Smooth muscle cell (in vitro differentiated cells): ENCODE data around the gene CES3. TPM values are rescaled to one million over a fixed set of nuclear protein-coding genes. Genes with fewer than 3 reads are reported as not detected.

Experiments
- DNase-seq: peaks from one replicate; lab custom pipeline; 2025; ENCODE audit not compliant: unreplicated experiment; lab: John Stamatoyannopoulos, UW
- H2AFZ ChIP-seq: fragments of 200-600 bp; sonication (generic); 2 replicates; pipeline ENCODE4 v1.6.0; 2016; ENCODE audit warnings: antibody characterized with exemption, low read depth, mild to moderate bottlenecking
- H3F3A ChIP-seq: fragments of 200-600 bp; sonication (generic); 2 replicates; pipeline ENCODE4 v1.6.0; 2017; ENCODE audit warnings: antibody characterized with exemption, low read depth
- H3K27ac ChIP-seq: fragments of 200-600 bp; sonication (generic); 2 replicates; pipeline ENCODE4 v1.5.1; 2016; ENCODE audit warnings: low read depth, mild to moderate bottlenecking
- H3K27me3 ChIP-seq: fragments of 200-600 bp; sonication (generic); 2 replicates; pipeline ENCODE4 v1.6.1; 2016; ENCODE audit warnings: low read depth, mild to moderate bottlenecking
- H3K36me3 ChIP-seq: fragments of 200-600 bp; sonication (generic); 2 replicates; pipeline ENCODE4 v1.5.1; 2016; ENCODE audit warnings: low read depth
- H3K4me1 ChIP-seq: fragments of 200-600 bp; sonication (generic); 2 replicates; pipeline ENCODE4 v1.5.1; 2016; ENCODE audit warnings: low read depth
- H3K4me2 ChIP-seq: fragments of 200-600 bp; sonication (generic); 2 replicates; pipeline ENCODE4 v1.6.0; 2016; ENCODE audit warnings: mild to moderate bottlenecking
- H3K4me3 ChIP-seq: fragments of 200-600 bp; sonication (generic); 2 replicates; pipeline ENCODE4 v1.5.1; 2016; ENCODE audit warnings: mild to moderate bottlenecking
- H3K79me2 ChIP-seq: fragments of 200-600 bp; sonication (generic); 2 replicates; pipeline ENCODE4 v1.6.0; 2016; ENCODE audit warnings: low read depth, mild to moderate bottlenecking
- H3K9ac ChIP-seq: fragments of 200-600 bp; sonication (generic); 2 replicates; pipeline ENCODE4 v1.6.0; 2016; ENCODE audit warnings: low read depth
- H3K9me3 ChIP-seq: fragments of 200-600 bp; sonication (generic); replicated peaks from 2 replicates; pipeline ENCODE4 v1.5.1; 2016; ENCODE audit warnings: low read depth
- H4K20me1 ChIP-seq: fragments of 200-600 bp; sonication (generic); 2 replicates; pipeline ENCODE4 v1.6.0; 2016; ENCODE audit warnings: low read depth
- CTCF ChIP-seq: fragments of 200-600 bp; sonication (generic); IDR thresholded peaks from 2 replicates; pipeline ENCODE4 v1.5.1; 2017; ENCODE audit warnings: borderline replicate concordance, mild to moderate bottlenecking, antibody characterized with exemption; ENCODE audit not compliant: insufficient read depth, poor library complexity, severe bottlenecking
- WGBS: methylation state at CpG from one replicate; pipeline ENCODE4 v1.1.7; 2016; ENCODE audit warnings: low lambda C conversion rate; 5-methylcytosine and 5-hydroxymethylcytosine counted together
- polyA plus RNA-seq: library from polyadenylated mRNA; unstranded; fragments of >200 nt; fragmentation: Nextera tagmentation; extraction: Ambion mirVana; gene quantifications from 2 replicates; pipeline ENCODE4 v1.2.1, GENCODE V29; 2016
- total RNA-seq: library from RNA; depleted of rRNA; stranded (reverse); fragments of >200 nt; gene quantifications from 2 replicates; pipeline ENCODE4 v1.2.3, GENCODE V29; 2014

The CES3 gene
- total and polyA plus RNA-seq, 2 experiments from 2014 or later, result 0.22 TPM; not detected in 1

GRCh38 chr16:66919569-66920298 is 41.3 kb upstream of the CES3 start:
- no peak for TF ChIP-seq CTCF
- Histone ChIP-seq H3K9me3 (no peaks in the 10 kb centered on the region), H3K4me2 (no peak overlapping the region), H4K20me1 (no peaks in the 10 kb centered on the region), H3K9ac (no peak overlapping the region), H3K27ac (no peak overlapping the region), H3K79me2 (no peaks in the 10 kb centered on the region), H3F3A (no peaks in the 10 kb centered on the region), H3K27me3 (peaks cover 18% of the 10 kb centered on the region), H2AFZ (no peak overlapping the region), H3K4me1 (no peaks in the 10 kb centered on the region), H3K36me3 (no peaks in the 10 kb centered on the region), H3K4me3 (no peak overlapping the region)
- no peak for DNase-seq
- 77% methylated on average over 5 of the region's 5 CpGs for WGBS

- no peak for TF ChIP-seq CTCF
- no peak overlapping the region for H3K4me3 ChIP-seq
- no peak overlapping the region for H3K9ac ChIP-seq
- H3K27ac ChIP-seq, result no peak overlapping the region
- H3F3A ChIP-seq, result no peaks in the 10 kb centered on the region
- H3K4me1 ChIP-seq, result peaks cover 2% of the 10 kb centered on the region
- no peak for DNase-seq
- no peaks in the 10 kb centered on the region for H4K20me1 ChIP-seq
- WGBS, result 52% methylated on average over 2 of the region's 2 CpGs
- H3K79me2 ChIP-seq, result no peaks in the 10 kb centered on the region
- no peak overlapping the region for H3K4me2 ChIP-seq
- no peak overlapping the region for H2AFZ ChIP-seq
- H3K27me3 ChIP-seq, result peaks cover 22% of the 10 kb centered on the region
- H3K9me3 ChIP-seq, result no peaks in the 10 kb centered on the region
- H3K36me3 ChIP-seq, result no peaks in the 10 kb centered on the region
Observed at GRCh38 chr16:66920299-66920590, 40.8 kb upstream of the CES3 start.

GRCh38 chr16:66920924-66921680 is 40.0 kb upstream of the CES3 start:
- WGBS, result 89% methylated on average over 9 of the region's 9 CpGs
- no peaks in the 10 kb centered on the region for H4K20me1 ChIP-seq
- no peaks in the 10 kb centered on the region for H3K36me3 ChIP-seq
- H3F3A ChIP-seq, result no peaks in the 10 kb centered on the region
- H3K27ac ChIP-seq, result no peak overlapping the region
- H2AFZ ChIP-seq, result no peak overlapping the region
- no peak overlapping the region for H3K9ac ChIP-seq
- H3K27me3 ChIP-seq, result peaks cover 25% of the 10 kb centered on the region
- no peak for DNase-seq
- TF ChIP-seq CTCF, result no peak
- no peaks in the 10 kb centered on the region for H3K9me3 ChIP-seq
- H3K4me2 ChIP-seq, result no peak overlapping the region
- peaks cover 6% of the 10 kb centered on the region for H3K4me1 ChIP-seq
- H3K79me2 ChIP-seq, result no peaks in the 10 kb centered on the region
- H3K4me3 ChIP-seq, result no peak overlapping the region
